Astrocyte of the spinal cord (primary cell): ENCODE data around the gene DDN.

Experiments
- DNase-seq: peaks from one replicate; pipeline ENCODE4 v3.0.0; 2011; ENCODE audit warnings: low read depth, low spot score
- H3K4me3 ChIP-seq: 2 replicates; pipeline ENCODE4 v1.5.1; 2011; ENCODE audit warnings: low read depth, mild to moderate bottlenecking, low read length, moderate library complexity
- CTCF ChIP-seq: IDR thresholded peaks from 2 replicates; pipeline ENCODE4 v1.5.1; 2012; ENCODE audit warnings: low read depth, mild to moderate bottlenecking, low read length, inconsistent platforms
- in situ Hi-C: cut with HindIII; loops from 2 replicates; pipeline ENCODE4 v1.10.0; 2017; ENCODE audit warnings: low sequenced_read_pairs

The DDN gene

GRCh38 chr12:49037111-49037946 lies 38.2 kb upstream of the DDN start:
- in situ Hi-C loops = no loop called here

GRCh38 chr12:49036029-49036428 lies 36.9 kb upstream of the DDN start:
- TF ChIP-seq CTCF = no peak
- in situ Hi-C loops = no loop called here
- DNase-seq = no peak
- no peak overlapping the region for H3K4me3 ChIP-seq

More at GRCh38 chr12:49037111-49037946, 38.2 kb upstream of the DDN start:
- DNase-seq = no peak
- TF ChIP-seq CTCF = no peak
- no peak overlapping the region for H3K4me3 ChIP-seq

GRCh38 chr12:49034286-49034622 lies 35.1 kb upstream of the DDN start:
- in situ Hi-C loops = no loop called here
- TF ChIP-seq CTCF = no peak
- no peak for DNase-seq

GRCh38 chr12:49033611-49034285 lies 34.6 kb upstream of the DDN start:
- TF ChIP-seq CTCF = no peak
- no peak for DNase-seq
- no peak overlapping the region for H3K4me3 ChIP-seq

More at GRCh38 chr12:49034286-49034622, 35.1 kb upstream of the DDN start:
- H3K4me3 ChIP-seq = no peak overlapping the region

GRCh38 chr12:49032679-49033447 lies 33.7 kb upstream of the DDN start:
- TF ChIP-seq CTCF = no peak
- H3K4me3 ChIP-seq = no peak overlapping the region
- in situ Hi-C loops = no loop called here
- DNase-seq = no peak

More at GRCh38 chr12:49033611-49034285, 34.6 kb upstream of the DDN start:
- in situ Hi-C loops = no loop called here

- TF ChIP-seq CTCF = no peak
- no peak overlapping the region for H3K4me3 ChIP-seq
- no peak for DNase-seq
- in situ Hi-C loops = no loop called here
These were observed 33.1 kb upstream of the DDN start for GRCh38 chr12:49032276-49032675.
